C4-2B (cell line): ENCODE data around the gene PSMC5.

Source experiments
- ZFX ChIP-seq: fragments of 450-650 bp; IDR thresholded peaks from 2 replicates; pipeline ENCODE4 v1.6.1; 2017
- TF ChIP-seq, protein P1 (sequence below): fragments of 450-650 bp; conservative IDR thresholded peaks from 2 replicates; pipeline ENCODE4 v1.5.1; 2017; ENCODE audit warnings: mild to moderate bottlenecking

- TF ChIP-seq, protein P1, sequence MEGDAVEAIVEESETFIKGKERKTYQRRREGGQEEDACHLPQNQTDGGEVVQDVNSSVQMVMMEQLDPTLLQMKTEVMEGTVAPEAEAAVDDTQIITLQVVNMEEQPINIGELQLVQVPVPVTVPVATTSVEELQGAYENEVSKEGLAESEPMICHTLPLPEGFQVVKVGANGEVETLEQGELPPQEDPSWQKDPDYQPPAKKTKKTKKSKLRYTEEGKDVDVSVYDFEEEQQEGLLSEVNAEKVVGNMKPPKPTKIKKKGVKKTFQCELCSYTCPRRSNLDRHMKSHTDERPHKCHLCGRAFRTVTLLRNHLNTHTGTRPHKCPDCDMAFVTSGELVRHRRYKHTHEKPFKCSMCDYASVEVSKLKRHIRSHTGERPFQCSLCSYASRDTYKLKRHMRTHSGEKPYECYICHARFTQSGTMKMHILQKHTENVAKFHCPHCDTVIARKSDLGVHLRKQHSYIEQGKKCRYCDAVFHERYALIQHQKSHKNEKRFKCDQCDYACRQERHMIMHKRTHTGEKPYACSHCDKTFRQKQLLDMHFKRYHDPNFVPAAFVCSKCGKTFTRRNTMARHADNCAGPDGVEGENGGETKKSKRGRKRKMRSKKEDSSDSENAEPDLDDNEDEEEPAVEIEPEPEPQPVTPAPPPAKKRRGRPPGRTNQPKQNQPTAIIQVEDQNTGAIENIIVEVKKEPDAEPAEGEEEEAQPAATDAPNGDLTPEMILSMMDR: no peak
- TF ChIP-seq ZFX: no peak
Observed at GRCh38 chr17:63832014-63832413, 4.8 kb downstream of the PSMC5 start.
